SIG-M5 (cell line): Measurements from ENCODE around the gene NRDE2.
A peak's percentile ranks its signal among the peaks of the same experiment; 100 is the strongest.
"Not testable (repeated sequence)": the region's sequence is repeated elsewhere in the genome, so short reads cannot be mapped to it uniquely, and the experiment has no call there.

Source experiments
- DNase-seq: peaks from one replicate; lab custom pipeline; 2025; lab: John Stamatoyannopoulos, UW

Gene NRDE2

GRCh38 chr14:90274019-90274418 lies 57.7 kb downstream of the NRDE2 start:
- DNase-seq, result no peak

GRCh38 chr14:90273532-90273931 lies 58.2 kb downstream of the NRDE2 start:
- DNase-seq, result no peak

DNA sequence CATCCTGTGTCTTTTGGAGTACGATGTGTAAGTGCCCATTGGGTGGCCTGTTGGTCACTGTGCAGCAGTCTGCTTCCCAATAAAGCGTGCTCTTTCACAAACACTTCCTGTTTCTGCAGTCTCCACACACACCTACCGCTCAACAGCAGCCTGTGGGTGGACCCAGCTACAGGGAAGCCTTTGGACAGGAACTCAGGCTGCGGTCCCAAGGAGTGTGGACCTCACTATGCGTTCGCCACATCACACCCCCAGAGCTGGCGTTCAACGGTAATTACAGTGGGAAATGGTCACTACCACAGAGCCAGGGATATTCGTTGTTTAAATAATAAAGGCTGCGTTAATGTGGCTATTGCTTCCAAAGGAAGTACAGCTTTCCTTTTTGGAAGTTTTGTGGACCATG lies 59.2 kb downstream of the NRDE2 start:
- DNase-seq, result no peak

DNA sequence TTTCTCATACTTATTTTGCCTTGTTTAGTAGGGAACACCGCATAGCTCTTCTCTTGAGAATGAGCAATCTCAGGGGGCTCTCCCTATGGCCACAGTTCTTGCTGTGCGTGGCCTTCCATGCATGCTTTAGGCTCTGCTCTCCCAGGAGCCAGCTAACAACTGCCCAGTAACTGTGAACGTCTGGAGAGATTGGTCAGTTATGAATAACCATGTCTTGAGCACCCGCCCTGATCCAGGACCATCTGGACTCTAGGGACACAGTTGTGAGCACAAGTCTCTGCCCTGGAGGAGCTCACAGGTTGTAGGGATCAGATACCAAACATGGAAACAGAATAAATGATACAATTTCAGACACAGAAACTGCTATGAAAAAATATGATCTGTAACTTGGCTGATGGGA lies 63.3 kb downstream of the NRDE2 start:
- DNase-seq, result no peak

DNA sequence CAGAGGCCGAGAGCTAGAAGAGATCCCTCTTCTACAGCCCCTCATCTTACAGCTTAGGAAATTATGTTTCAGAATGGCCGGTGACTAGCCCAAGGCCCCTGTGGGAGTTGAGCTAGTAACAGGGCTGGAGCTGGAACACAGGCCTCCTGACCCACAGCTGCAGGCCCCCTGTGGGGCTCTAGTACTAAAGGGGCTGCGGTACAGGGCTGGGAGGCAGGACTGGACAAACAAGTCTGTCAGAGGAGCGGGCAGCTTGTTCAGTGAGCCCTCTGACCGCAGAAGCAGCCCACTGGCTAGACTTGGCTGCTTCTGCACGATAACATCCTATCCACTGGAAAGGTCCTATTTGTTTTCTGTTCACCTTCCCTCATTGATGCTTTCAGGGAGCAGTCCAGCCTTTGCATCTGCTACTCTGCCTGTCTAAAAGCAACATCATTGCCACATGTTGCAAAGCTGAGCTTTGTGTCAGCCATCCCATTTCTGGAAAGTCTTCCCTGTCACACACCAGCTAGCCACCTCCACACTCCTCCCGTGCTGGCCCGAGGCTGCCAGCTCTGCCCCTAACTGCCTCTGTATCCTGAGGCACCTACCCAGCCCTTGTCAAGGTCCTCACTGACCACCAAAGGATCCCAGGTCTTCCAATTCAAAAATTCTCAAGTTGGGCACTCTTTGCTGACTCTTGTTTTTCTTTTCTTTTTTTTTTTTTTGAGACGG lies 65.1 kb downstream of the NRDE2 start:
- no peak for DNase-seq

- no peak for DNase-seq
Observed at GRCh38 chr14:90263748-90264449, 67.8 kb downstream of the NRDE2 start.

DNA sequence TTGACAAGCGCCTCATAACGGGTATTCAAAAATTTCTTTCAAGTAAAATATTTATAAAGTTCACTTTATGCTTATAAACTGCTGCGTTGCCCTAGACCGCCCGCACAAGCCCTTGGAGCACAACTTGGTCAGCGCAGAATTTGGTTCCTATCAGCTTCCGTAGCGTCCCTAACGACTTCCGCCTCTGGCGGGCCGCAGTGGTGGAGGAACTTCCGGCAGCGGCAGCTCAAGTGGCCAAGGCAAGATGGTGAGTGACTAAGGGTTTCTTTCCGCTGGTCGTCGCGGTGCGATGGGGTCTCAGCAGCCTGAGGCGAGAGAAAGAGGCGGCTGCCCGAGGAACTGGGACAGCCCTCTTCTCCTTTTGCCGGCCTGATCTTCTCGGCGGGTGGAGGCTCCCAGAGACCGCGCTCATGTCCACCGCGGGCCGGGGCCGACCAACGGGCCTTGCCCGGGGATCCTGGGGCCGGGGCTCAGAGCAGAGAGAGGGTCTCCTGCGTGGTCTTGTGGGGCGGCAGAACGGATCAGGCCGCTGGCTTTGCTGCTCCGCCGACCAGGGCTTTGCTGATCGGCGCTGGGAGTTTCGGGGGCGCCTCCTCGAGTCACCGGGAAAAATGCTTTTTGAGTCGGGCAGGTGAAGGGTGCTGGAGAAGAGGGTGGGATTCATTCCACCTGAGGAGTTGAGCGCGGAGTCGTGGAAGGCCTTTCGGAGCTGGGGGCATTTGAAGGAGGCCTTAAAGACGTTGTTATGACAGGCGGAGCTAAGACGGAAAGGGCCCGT lies 75.2 kb downstream of the NRDE2 start, which contains the start of gene PSMC1:
Gene PSMC1, plus strand, starts transcription at position 200 of the 778 bp plus-strand sequence. Its CDS starts 45 bp downstream, at position 245.
- DNase-seq, result peak; percentile 21

DNA sequence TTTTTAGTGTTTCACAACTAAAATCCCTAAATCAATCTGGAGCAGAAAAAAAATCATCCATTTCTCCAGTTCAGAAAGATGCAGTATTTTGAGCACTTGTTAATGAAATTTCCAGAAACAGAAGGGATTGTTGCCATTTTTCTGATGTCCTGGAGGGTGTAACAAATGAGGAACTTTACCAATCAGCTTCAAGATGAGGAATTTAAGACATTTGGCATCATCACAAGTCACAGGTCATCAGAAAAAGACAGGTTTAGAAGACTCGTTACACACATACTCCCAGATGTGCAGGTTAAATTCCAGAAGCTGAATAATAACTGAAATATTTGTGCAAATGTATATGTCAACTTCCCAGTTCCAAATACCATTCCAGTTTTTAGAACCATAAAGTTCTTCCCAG lies 75.9 kb downstream of the NRDE2 start:
- no peak for DNase-seq

- no peak for DNase-seq
Observed at GRCh38 chr14:90253826-90254225, 77.9 kb downstream of the NRDE2 start.

- DNase-seq, result no peak
Observed at GRCh38 chr14:90248594-90248993, 83.1 kb downstream of the NRDE2 start.

GRCh38 chr14:90247441-90247840 lies 84.3 kb downstream of the NRDE2 start:
- DNase-seq, result not testable (repeated sequence)

DNA sequence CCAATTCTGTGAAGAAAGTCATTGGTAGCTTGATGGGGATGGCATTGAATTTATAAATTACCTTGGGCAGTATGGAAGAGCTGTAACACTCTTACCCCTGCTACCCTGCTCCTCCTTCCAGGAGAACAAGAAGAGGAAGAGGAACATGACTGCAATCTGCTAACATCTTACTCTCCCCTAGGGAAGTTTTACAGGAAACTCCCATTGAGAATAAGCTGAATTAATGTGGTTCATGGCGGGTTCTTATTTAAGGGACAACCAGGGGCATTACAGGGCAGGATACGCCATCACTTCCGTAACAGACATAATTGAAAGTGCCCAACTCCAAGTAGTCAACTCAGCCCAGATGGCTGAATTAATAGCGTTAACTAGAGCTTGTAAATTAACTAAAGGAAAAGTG lies 84.8 kb downstream of the NRDE2 start:
- no peak for DNase-seq

DNA sequence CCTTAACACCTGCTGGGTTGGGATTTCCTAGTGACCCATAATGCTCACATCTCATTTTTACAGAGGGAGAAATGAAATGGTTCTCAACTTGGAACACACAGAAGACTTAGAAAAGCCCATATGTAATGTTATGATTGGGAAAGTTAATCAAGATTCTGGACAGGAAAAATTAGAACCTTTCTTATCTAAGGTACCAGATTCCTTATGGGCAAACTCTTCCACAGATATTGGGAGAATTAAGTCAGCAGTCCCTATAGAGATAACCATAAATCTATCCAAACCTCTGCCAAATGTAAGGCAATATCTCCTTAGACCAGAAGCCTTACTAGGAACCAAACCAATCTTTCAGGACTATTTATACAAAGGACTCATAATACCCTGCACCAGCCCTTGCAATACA lies 89.3 kb downstream of the NRDE2 start:
- DNase-seq, result no peak

GRCh38 chr14:90239139-90239538 lies 92.6 kb downstream of the NRDE2 start:
- DNase-seq, result no peak

- no peak for DNase-seq
Observed at GRCh38 chr14:90235179-90235976, 96.4 kb downstream of the NRDE2 start.

DNA sequence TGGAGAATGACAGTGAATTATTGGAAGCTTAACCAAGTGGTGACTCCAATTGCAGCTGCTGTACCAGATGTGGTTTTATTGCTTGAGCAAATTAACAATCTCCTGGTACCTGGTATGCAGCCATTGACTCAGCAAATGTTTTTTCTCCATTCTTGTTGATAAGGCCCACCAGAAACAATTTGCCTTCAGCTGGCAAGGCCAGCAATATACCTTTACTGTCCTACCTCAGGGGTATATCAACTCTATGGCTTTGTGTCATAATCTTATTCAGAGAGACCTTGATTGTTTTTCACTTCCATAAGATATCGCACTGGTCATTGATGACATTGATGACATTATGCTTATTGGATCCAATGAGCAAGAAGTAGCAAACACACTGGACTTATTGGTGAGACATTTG lies 101.8 kb downstream of the NRDE2 start:
- not testable (repeated sequence) for DNase-seq

GRCh38 chr14:90228478-90228877 lies 103.3 kb downstream of the NRDE2 start:
- DNase-seq, result no peak
